ENCODE results near the gene SCG5. TPM values are rescaled to one million over a fixed set of nuclear protein-coding genes. Genes with fewer than 3 reads are reported as not detected.

SCG5 gene
- total RNA-seq, 1 experiment from 2014 or later, result 23.9 TPM

DNA sequence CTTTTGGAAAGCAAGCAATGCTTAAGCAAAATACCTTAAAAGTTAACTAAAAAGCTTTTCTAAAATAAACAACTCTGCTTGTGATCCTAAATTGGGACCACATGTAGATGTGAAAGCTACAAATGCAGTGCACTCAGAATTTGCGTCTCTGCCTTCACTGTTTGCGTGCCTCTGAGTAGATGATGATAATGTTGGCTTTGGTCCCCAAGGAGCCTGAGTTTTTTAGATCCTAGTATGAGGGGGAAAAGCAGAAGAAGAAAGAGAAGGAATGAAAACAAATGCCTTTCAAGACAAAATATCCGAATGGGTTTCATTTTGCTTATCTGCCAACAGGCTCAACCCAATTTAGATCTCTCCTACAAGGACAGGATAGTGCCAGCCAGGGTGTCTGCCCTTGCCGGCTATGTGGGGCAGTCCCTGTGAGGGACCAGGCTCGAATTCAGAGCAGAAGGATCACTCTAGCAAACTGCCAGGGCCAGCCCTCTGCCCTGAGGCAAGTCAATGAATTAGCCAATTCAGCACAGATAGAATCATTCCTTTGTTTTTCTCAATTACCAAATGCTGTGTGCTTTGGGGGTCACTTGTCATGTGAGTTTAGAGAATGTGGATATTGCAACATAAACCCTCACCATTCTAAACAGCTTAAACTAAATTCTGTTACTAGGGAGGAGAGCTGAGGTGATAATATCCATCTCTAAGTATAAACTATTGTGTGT, 28.5 kb downstream of the SCG5 start:
- no peak overlapping the region for H4K8ac ChIP-seq (replicated peaks; ENCODE audit: insufficient read length, low read depth, low read length)
- Mint-ChIP-seq H3K4me3 (no peak overlapping the region), H3K4me1 (peaks cover 42 to 43% of the 10 kb centered on the region in 2 experiments), H3K27ac (peak overlapping the region; percentile 81 to 94 (median 93); a peak in 5 of 7 replicates), H3K27me3 (ENCODE audit: low read depth) (no peaks in the 10 kb centered on the region; the same call in none of the 2 replicates), H3K36me3 (ENCODE audit: insufficient read depth in 1 of 3, low read depth in 3 of 3) (no peaks in the 10 kb centered on the region), H3K9me3 (no peaks in the 10 kb centered on the region)
- DNase-seq, result peak; percentile 58
- H4K91ac ChIP-seq (ENCODE audit: insufficient read length, low read depth, low read length), result no peak overlapping the region
- WGBS (ENCODE audit: extremely low coverage, insufficient read length, low lambda C conversion rate), result no CpG with 5 or more reads among the region's 5 CpGs
- TF ChIP-seq, protein P1, sequence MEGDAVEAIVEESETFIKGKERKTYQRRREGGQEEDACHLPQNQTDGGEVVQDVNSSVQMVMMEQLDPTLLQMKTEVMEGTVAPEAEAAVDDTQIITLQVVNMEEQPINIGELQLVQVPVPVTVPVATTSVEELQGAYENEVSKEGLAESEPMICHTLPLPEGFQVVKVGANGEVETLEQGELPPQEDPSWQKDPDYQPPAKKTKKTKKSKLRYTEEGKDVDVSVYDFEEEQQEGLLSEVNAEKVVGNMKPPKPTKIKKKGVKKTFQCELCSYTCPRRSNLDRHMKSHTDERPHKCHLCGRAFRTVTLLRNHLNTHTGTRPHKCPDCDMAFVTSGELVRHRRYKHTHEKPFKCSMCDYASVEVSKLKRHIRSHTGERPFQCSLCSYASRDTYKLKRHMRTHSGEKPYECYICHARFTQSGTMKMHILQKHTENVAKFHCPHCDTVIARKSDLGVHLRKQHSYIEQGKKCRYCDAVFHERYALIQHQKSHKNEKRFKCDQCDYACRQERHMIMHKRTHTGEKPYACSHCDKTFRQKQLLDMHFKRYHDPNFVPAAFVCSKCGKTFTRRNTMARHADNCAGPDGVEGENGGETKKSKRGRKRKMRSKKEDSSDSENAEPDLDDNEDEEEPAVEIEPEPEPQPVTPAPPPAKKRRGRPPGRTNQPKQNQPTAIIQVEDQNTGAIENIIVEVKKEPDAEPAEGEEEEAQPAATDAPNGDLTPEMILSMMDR (conservative IDR thresholded peaks at IDR 0.05), result no peak
- H3K79me1 ChIP-seq (ENCODE audit: insufficient read depth, low read depth, low read length, poor library complexity, severe bottlenecking), result no peaks in the 10 kb centered on the region
- H2BK5ac ChIP-seq (ENCODE audit: insufficient read length, low read length), result no peak overlapping the region
- H3K4ac ChIP-seq (ENCODE audit: low read depth, low read length), result no peak overlapping the region
- H2BK15ac ChIP-seq (ENCODE audit: low read depth, low read length), result no peak overlapping the region
- H3K9ac ChIP-seq (ENCODE audit: extremely low read depth, insufficient read length, low read length), result no peak overlapping the region
- no peaks in the 10 kb centered on the region for H4K20me1 ChIP-seq (ENCODE audit: control insufficient read depth, insufficient read depth, insufficient read length)
- no peaks in the 10 kb centered on the region for H3K79me2 ChIP-seq (ENCODE audit: insufficient read depth, low read length)
- no peak overlapping the region for H3K23ac ChIP-seq (ENCODE audit: insufficient read length, low read depth, low read length)
- H3K27me3 ChIP-seq (ENCODE audit: insufficient read depth, low read length), result no peaks in the 10 kb centered on the region
- no peak overlapping the region for H3K56ac ChIP-seq (ENCODE audit: insufficient read length, low read depth, low read length)
- no peaks in the 10 kb centered on the region for H3K23me2 ChIP-seq (ENCODE audit: insufficient read length, low read depth, low read length, poor library complexity, severe bottlenecking)
- no peak overlapping the region for H2AFZ ChIP-seq (ENCODE audit: low read length)
- no peak overlapping the region for H2BK120ac ChIP-seq (ENCODE audit: low read depth, low read length, poor library complexity, severe bottlenecking)
- H3K9me3 ChIP-seq (ENCODE audit: control insufficient read depth, low read depth, low read length), result no peaks in the 10 kb centered on the region
- H2BK20ac ChIP-seq (ENCODE audit: low read depth, low read length, poor library complexity, severe bottlenecking), result no peak overlapping the region
- H2BK12ac ChIP-seq (ENCODE audit: insufficient read length, low read depth, low read length), result no peak overlapping the region
- H4K5ac ChIP-seq (ENCODE audit: insufficient read length, low read depth, low read length), result no peak overlapping the region
- no peak overlapping the region for H3K14ac ChIP-seq (ENCODE audit: insufficient read depth, low read length)
- no peak overlapping the region for H3K18ac ChIP-seq (ENCODE audit: insufficient read length, low read depth, low read length)
- no peak overlapping the region for H3T11ph ChIP-seq (ENCODE audit: low read length)
- H3K27ac ChIP-seq (ENCODE audit: insufficient read length, low read depth, low read length), result no peak overlapping the region
- peaks cover 9% of the 10 kb centered on the region for H3K4me1 ChIP-seq (ENCODE audit: insufficient read depth, low read length)
- no peak overlapping the region for H3K4me2 ChIP-seq (ENCODE audit: insufficient read depth, insufficient read length, low read length)
- no peak overlapping the region for H2AK5ac ChIP-seq (ENCODE audit: insufficient read length, low read length)

Data from H9 (cell line).